Heart left ventricle (tissue), 13 donors: ENCODE measurements around the gene UACA.

ENCODE experiments used
- CTCF ChIP-seq, 12 donors: fragments of 200-600 bp; sonication (generic) in 4 of 12; IDR thresholded peaks; one replicate each; pipeline versions ENCODE4 v1.5.0 to v1.8.0; 2018 to 2022; ENCODE audit warnings: antibody characterized with exemption in 12 of 12, mild to moderate bottlenecking in 5 of 12
- POLR2A ChIP-seq, 2 donors: fragments of 450-650 bp; IDR thresholded peaks; one replicate each; pipeline ENCODE4 v1.6.1; 2017; ENCODE audit warnings: antibody characterized with exemption in 2 of 2, mild to moderate bottlenecking in 2 of 2, moderate library complexity in 2 of 2
- donor health status: ischemic (EF 13 %, LVEDD 7.1; RV severe dilation, severe dysfunction).
- donor health status: DM: no; HTN: yes; CAD: no.
- donor health status: DM: no; HTN: no; CAD: no.
- donor health status: ischemic (EF 25% LVEDD 6.9; RV normal size, moderate dysfunction).
- donor health status: ischemic (EF 25% LVEDD 5.7; RV mildly dilated, moderate dysfunction).
- donor health status: ischemic (EF 35%, LVEDD 5.7; RV mildly dilated, moderate dysfunction).
- donor health status: nonischemic (EF 11% LVEDD 7.7; RV severe dilation, severe dysfunction).
- donor health status: DM: yes; HTN: yes; CAD: no.
- donor health status: PGD.
- donor health status: ischemic (EF 29% LVEDD 5.4; RV normal size, mild dysfunction).
- donor health status: nonischemic (EF 23%, LVEDD 6.1; RV moderate dilation, normal function).

GRCh38 chr15:70722266-70723121 lies 40.9 kb downstream of the UACA start:
- TF ChIP-seq CTCF (IDR thresholded peaks at IDR 0.05) = peak; percentile 59 to 88 (median 77)
- no peak for TF ChIP-seq POLR2A (IDR thresholded peaks at IDR 0.05)
